Panc1 (cell line): Measurements from ENCODE around the gene ZNF324B. TPM values are rescaled to one million over a fixed set of nuclear protein-coding genes. Genes with fewer than 3 reads are reported as not detected.
A peak's percentile ranks its signal among the peaks of the same experiment; 100 is the strongest.

Experiments
- ATAC-seq: fragments of 200-7000 bp; cut with Tn5 transposase; 2 replicates; pipeline ENCODE4 v1.9.1; 2020; ENCODE audit warnings: mild to moderate bottlenecking, moderate library complexity
- Bru-seq: library from RNA; stranded (reverse); fragments of 400-500 nt; gene quantifications from one replicate; lab custom pipeline; 2021; lab: Mats Ljungman, UMichigan
- BruChase-seq, 2 experiments: library from RNA; stranded (reverse); fragments of 400-500 nt; gene quantifications; one replicate each; lab custom pipeline; 2021; lab: Mats Ljungman, UMichigan
- BruUV-seq: library from RNA; stranded (reverse); fragments of 400-500 nt; replicated peaks from 2 replicates; lab custom pipeline; 2021; lab: Mats Ljungman, UMichigan
- CTCF ChIA-PET: fragments of 300-600 bp; sonication (Branson Sonifier 250); formaldehyde crosslinking; loops from one replicate; lab custom pipeline; 2022; ENCODE audit warnings: antibody characterized with exemption; lab: Charles Lee
- POLR2A ChIA-PET: fragments of 300-600 bp; sonication (Branson Sonifier 250); formaldehyde crosslinking; loops from one replicate; lab custom pipeline; 2022; ENCODE audit warnings: antibody characterized with exemption; lab: Charles Lee
- DNase-seq: peaks from one replicate; pipeline ENCODE4 v3.0.0-alpha.2; 2010; ENCODE audit warnings: low read depth, low spot score
- H3K27ac ChIP-seq: 2 replicates; pipeline ENCODE4 v1.5.1; 2011; ENCODE audit warnings: mild to moderate bottlenecking, low read length, inconsistent platforms
- H3K27me3 ChIP-seq: fragments of 200-500 bp; sonication (Bioruptor generic); 2 replicates; pipeline ENCODE4 v1.6.0; 2014; ENCODE audit warnings: low read length, inconsistent platforms; ENCODE audit not compliant: control insufficient read depth, insufficient read depth
- H3K36me3 ChIP-seq: fragments of 200-500 bp; sonication (Bioruptor generic); 2 replicates; pipeline ENCODE4 v1.5.1; 2014; ENCODE audit warnings: inconsistent platforms, mild to moderate bottlenecking, low read length, moderate library complexity; ENCODE audit not compliant: control insufficient read depth, insufficient read depth
- H3K4me1 ChIP-seq: 2 replicates; pipeline ENCODE4 v1.5.1; 2011; ENCODE audit warnings: inconsistent platforms, mild to moderate bottlenecking, low read length, moderate library complexity; ENCODE audit not compliant: control insufficient read depth, insufficient read depth
- H3K4me3 ChIP-seq, 2 experiments: 2 replicates each; pipeline ENCODE4 v1.5.1; 2011 to 2012; ENCODE audit warnings: low read depth in 2 of 2, low read length in 2 of 2, mild to moderate bottlenecking in 2 of 2, inconsistent platforms in 1 of 2, moderate library complexity in 1 of 2
- H3K9me3 ChIP-seq: fragments of 200-500 bp; sonication (Bioruptor generic); 2 replicates; pipeline ENCODE4 v1.5.1; 2014; ENCODE audit warnings: low read depth, mild to moderate bottlenecking, inconsistent platforms, low read length, moderate library complexity; ENCODE audit not compliant: control insufficient read depth, insufficient read depth
- CTCF ChIP-seq: fragments of 450-650 bp; IDR thresholded peaks from 2 replicates; pipeline ENCODE4 v1.5.1; 2017; ENCODE audit warnings: mild to moderate bottlenecking
- POLR2AphosphoS5 ChIP-seq: IDR thresholded peaks from 2 replicates; pipeline ENCODE4 v1.6.1; 2012; ENCODE audit warnings: mild to moderate bottlenecking, low read depth, low read length, moderate library complexity
- REST ChIP-seq, 2 experiments: IDR thresholded peaks; 2 replicates each; pipeline ENCODE4 v1.6.1; 2011 to 2012; ENCODE audit warnings: low read depth in 2 of 2, control low read depth in 1 of 2, low read length in 1 of 2, mild to moderate bottlenecking in 1 of 2, moderate library complexity in 1 of 2; ENCODE audit not compliant: insufficient read depth in 1 of 2
- SIN3A ChIP-seq: IDR thresholded peaks from 2 replicates; pipeline ENCODE4 v1.6.1; 2012; ENCODE audit warnings: low read depth, mild to moderate bottlenecking, low read length, moderate library complexity, borderline replicate concordance; ENCODE audit not compliant: insufficient read depth
- TCF7L2 ChIP-seq: IDR thresholded peaks from 2 replicates; pipeline ENCODE4 v1.6.1; 2011; ENCODE audit warnings: mild to moderate bottlenecking, low read depth, low read length, inconsistent platforms
- in situ Hi-C: cut with HindIII; loops from 2 replicates; pipeline ENCODE4 v1.10.0; 2016; ENCODE audit warnings: low sequenced_read_pairs, low pct_unique_long_range_greater_than_20kb
- intact Hi-C: fragments of 100-400 bp; cut with micrococcal nuclease; formaldehyde crosslinking; loops from one replicate; pipeline ENCODE4 v1.10.0; 2022; ENCODE audit not compliant: unreplicated experiment
- long read RNA-seq: library from polyadenylated mRNA; unstranded; transcript quantifications from one replicate; pipeline ENCODE4 v2.0.0, GENCODE V29; 2021; ENCODE audit not compliant: unreplicated experiment
- polyA plus RNA-seq: library from polyadenylated mRNA; unstranded; fragments of >200 nt; gene quantifications from one replicate; pipeline ENCODE4 v1.2.1, GENCODE V29; 2012; ENCODE audit warnings: missing spikeins; ENCODE audit not compliant: insufficient read length
- total RNA-seq: library from RNA; stranded (reverse); gene quantifications from one replicate; pipeline ENCODE4 v1.2.1, GENCODE V29; 2021; ENCODE audit not compliant: unreplicated experiment

Gene ZNF324B
- 7.8 TPM for total RNA-seq
- polyA plus RNA-seq: 4.6 TPM
- Bru-seq, nascent RNA: percentile 44 among the genes with signal in this experiment
- percentile 54 among the genes with signal in this experiment for BruChase-seq, experiment 1, labeled RNA remaining after a 2-hour chase
- percentile 56 among the genes with signal in this experiment for BruChase-seq, experiment 2, labeled RNA remaining after a 6-hour chase
- long read RNA-seq, transcript ZNF324B-201 (4 exons, 2,996 nt): major isoform, 6 of 9 reads
- long read RNA-seq, partial matches to known transcripts: 0 of 9 reads
- long read RNA-seq, other reads (novel, unspliced or antisense): 3 of 9 reads

GRCh38 chr19:58451358-58452101, at the start of gene ZNF324B:
ZNF324B (plus strand) TSS chr19:58451622; CDS start chr19:58453702, 2,080 bp downstream.
- Histone ChIP-seq H3K4me1 (peaks cover 4% of the 10 kb centered on the region; the same call in 1 of the 2 replicates), H3K4me3 (peak within 1 kb of the TSS; percentile 76 to 84), H3K9me3 (peaks cover 3% of the 10 kb centered on the region; the same call in 1 of the 2 replicates), H3K27ac (peak within 1 kb of the TSS; percentile 59; the same call in 1 of the 2 replicates), H3K36me3 (no peaks in the 10 kb centered on the region), H3K27me3 (0 out of 2 replicates have a peak, but pooled peaks cover 4% of the 10 kb centered on the region)
- no TSS peak for BruUV-seq
- ChIA-PET CTCF (no interaction called here), POLR2A (interaction anchor here (0.6 kb wide), 1 partner anchor 27 kb away, joined by 7 read pairs; no protein-coding TSS in a partner anchor)
- intact Hi-C loops: no loop called here
- TF ChIP-seq TCF7L2: no peak
- no peak for TF ChIP-seq REST (IDR thresholded peaks at IDR 0.05; ENCODE audit: insufficient read depth in 1 of 2, low read depth in 2 of 2, low read length in 1 of 2)
- TF ChIP-seq SIN3A: peak; percentile 72; the same call in 1 of the 2 replicates
- no peak for TF ChIP-seq CTCF
- peak; percentile 75 for DNase-seq
- peak; percentile 99 for ATAC-seq
- in situ Hi-C loops: no loop called here

DNA sequence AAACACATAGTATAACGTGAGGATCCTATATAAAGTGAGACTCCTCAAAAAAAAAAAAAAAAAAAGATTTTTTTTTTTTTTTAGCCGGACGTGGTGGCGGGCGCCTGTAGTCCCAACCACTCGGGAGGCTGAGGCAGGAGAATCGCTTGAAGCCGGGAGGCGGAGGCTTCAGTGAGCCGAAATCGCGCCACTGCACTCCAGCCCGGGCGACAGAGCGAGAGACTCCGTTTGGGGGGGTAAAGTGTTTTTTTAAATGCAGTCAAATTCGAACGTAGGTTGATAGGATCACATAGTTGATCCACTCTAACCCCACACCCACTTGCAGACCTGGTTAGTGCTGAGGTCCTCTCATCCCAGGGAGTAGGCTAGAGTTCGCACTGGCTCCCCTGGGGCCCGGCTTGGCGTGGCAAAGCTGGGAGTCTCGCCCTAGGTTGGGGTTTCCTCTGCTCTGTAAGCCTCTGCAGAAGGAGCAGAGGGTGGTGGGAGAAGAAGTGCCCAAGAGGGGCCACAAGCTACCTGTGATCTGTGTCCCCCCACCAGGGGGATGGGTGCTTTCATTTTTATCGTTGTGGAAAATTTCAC, 49.5 kb upstream of the ZNF324B start:
- POLR2A ChIA-PET: interaction anchor here (0.6 kb wide), 1 partner anchor 28 kb away, joined by 6 read pairs; no protein-coding TSS in a partner anchor
- Histone ChIP-seq H3K9me3 (no peaks in the 10 kb centered on the region), H3K36me3 (no peaks in the 10 kb centered on the region), H3K27me3 (no peaks in the 10 kb centered on the region), H3K27ac (peak overlapping the region; percentile 90), H3K4me1 (peaks cover 26% of the 10 kb centered on the region), H3K4me3 (peak overlapping the region; percentile 66 to 93)
- intact Hi-C loops (no loop called here), in situ Hi-C loops (no loop called here)
- CTCF ChIA-PET: no interaction called here
- ATAC-seq (no peak), DNase-seq (no peak)
- TF ChIP-seq TCF7L2 (no peak), SIN3A (no peak), POLR2AphosphoS5 (no peak), CTCF (no peak), REST (IDR thresholded peaks at IDR 0.05; ENCODE audit: insufficient read depth in 1 of 2, low read depth in 2 of 2, low read length in 1 of 2) (no peak)
- no TSS peak for BruUV-seq
